ENCODE results near the gene ABHD12.
"Not testable (repeated sequence)": the region's sequence is repeated elsewhere in the genome, so short reads cannot be mapped to it uniquely, and the experiment has no call there.

Gene ABHD12

DNA sequence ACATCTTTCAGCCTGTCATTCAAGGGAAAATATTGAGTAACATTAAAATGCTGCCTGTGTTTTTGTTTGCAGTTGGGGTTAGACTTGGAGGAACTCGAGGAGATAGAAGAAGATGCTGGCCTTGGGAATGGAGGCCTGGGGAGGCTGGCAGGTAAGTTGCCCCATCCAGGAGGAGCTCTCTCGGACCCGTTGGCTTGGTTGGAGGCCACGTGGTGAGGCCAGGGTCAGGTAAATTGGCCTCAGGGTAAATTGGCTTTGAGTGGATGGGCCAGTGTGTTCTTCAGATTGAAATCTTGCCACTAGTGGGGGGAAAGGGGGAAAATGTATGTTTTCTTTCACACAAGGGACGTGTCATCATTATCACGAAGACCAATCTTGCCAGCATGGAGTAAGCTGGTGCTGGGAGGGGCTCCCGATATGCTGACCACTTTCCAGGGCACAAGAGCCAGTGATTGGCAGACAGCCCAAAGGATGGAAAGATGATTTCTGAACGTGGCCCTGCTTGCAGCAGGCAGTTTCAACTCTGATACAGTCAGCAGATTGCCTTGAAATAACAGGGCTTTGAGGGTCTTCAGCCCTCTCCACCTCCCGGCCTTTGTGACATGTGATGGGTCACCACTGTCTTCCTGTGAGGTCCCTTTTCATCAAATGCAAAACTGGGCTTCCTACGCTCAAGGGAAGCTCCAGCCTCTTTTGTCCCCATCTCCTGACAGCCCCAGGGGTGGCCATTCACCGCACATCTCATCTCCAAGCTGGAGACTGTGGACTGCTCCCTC is 121.4 kb downstream of the ABHD12 start:
- no peaks in the 10 kb centered on the region for H3K9me3 ChIP-seq (ENCODE audit: control insufficient read depth in 1 of 2, low read length in 2 of 2)
- H3K4me3 ChIP-seq (ENCODE audit: low read depth in 1 of 2, low read length in 2 of 2): no peak overlapping the region
- no peak overlapping the region for H3K27ac ChIP-seq (ENCODE audit: low read length)
- no peaks in the 10 kb centered on the region for H3K4me1 ChIP-seq (ENCODE audit: control insufficient read depth in 1 of 2, insufficient read depth in 2 of 2, low read length in 2 of 2)
- peaks cover 29 to 42% of the 10 kb centered on the region in 2 donors for H3K36me3 ChIP-seq (ENCODE audit: control insufficient read depth in 1 of 2, insufficient read depth in 2 of 2, low read length in 2 of 2)
- no peaks in the 10 kb centered on the region for H3K27me3 ChIP-seq (ENCODE audit: low read depth, low read length)

DNA sequence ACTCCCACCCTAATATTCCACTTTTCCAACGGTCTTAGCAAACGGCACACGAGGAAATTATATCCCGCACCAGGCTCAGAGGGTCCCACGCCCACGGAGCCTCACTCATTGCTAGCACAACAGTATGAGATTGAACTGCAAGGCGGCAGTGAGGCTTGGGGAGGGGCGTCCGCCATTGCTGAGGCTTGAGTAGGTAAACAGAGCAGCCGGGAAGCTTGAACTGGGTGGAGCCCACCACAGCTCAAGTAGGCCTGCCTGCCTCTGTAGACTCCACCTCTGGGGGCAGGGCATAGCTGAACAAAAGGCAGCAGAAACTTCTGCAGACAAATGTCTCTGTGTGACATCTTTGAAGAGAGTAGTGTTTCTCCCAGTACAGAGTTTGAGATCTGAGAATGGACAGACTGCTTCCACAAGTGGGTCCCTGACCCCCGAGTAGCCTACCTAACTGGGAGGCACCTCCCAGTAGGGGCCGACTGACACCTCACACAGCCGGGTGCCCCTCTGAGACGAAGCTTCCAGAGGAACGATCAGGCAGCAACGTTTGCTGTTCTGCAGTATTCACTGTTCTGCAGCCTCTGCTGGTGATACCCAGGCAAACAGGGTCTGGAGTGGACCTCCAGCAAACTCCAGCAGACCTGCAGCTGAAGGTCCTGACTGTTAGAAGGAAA is 129.7 kb downstream of the ABHD12 start:
- not testable (repeated sequence) for H3K27me3 ChIP-seq (ENCODE audit: low read depth, low read length); H3K4me3 ChIP-seq (ENCODE audit: low read depth in 1 of 2, low read length in 2 of 2); H3K27ac ChIP-seq (ENCODE audit: low read length); H3K9me3 ChIP-seq (ENCODE audit: control insufficient read depth in 1 of 2, low read length in 2 of 2)
- Histone ChIP-seq H3K4me1 (ENCODE audit: control insufficient read depth in 1 of 2, insufficient read depth in 2 of 2, low read length in 2 of 2) (peaks cover 2 to 12% of the 10 kb centered on the region in 2 donors), H3K36me3 (ENCODE audit: control insufficient read depth in 1 of 2, insufficient read depth in 2 of 2, low read length in 2 of 2) (peaks cover 12 to 19% of the 10 kb centered on the region in 2 donors)

GRCh38 chr20:25259788-25260254 is 130.8 kb downstream of the ABHD12 start:
- no peaks in the 10 kb centered on the region for H3K9me3 ChIP-seq (ENCODE audit: control insufficient read depth in 1 of 2, low read length in 2 of 2)
- peaks cover 2 to 18% of the 10 kb centered on the region in 2 donors for H3K4me1 ChIP-seq (ENCODE audit: control insufficient read depth in 1 of 2, insufficient read depth in 2 of 2, low read length in 2 of 2)
- H3K36me3 ChIP-seq (ENCODE audit: control insufficient read depth in 1 of 2, insufficient read depth in 2 of 2, low read length in 2 of 2): peaks cover 12 to 19% of the 10 kb centered on the region in 2 donors
- no peak overlapping the region for H3K4me3 ChIP-seq (ENCODE audit: low read depth in 1 of 2, low read length in 2 of 2)
- no peaks in the 10 kb centered on the region for H3K27me3 ChIP-seq (ENCODE audit: low read depth, low read length)
- H3K27ac ChIP-seq (ENCODE audit: low read length): no peak overlapping the region

- Histone ChIP-seq H3K27me3 (ENCODE audit: low read depth, low read length) (no peaks in the 10 kb centered on the region), H3K27ac (ENCODE audit: low read length) (no peak overlapping the region), H3K9me3 (ENCODE audit: control insufficient read depth in 1 of 2, low read length in 2 of 2) (no peaks in the 10 kb centered on the region), H3K4me1 (ENCODE audit: control insufficient read depth in 1 of 2, insufficient read depth in 2 of 2, low read length in 2 of 2) (peaks cover 2 to 18% of the 10 kb centered on the region in 2 donors), H3K36me3 (ENCODE audit: control insufficient read depth in 1 of 2, insufficient read depth in 2 of 2, low read length in 2 of 2) (peaks cover 12 to 19% of the 10 kb centered on the region in 2 donors), H3K4me3 (ENCODE audit: low read depth in 1 of 2, low read length in 2 of 2) (no peak overlapping the region)
Observed at GRCh38 chr20:25259358-25259757, 131.3 kb downstream of the ABHD12 start.

- H3K4me1 ChIP-seq (ENCODE audit: control insufficient read depth in 1 of 2, insufficient read depth in 2 of 2, low read length in 2 of 2): peaks cover 2 to 18% of the 10 kb centered on the region in 2 donors
Observed at GRCh38 chr20:25258828-25259227, 131.8 kb downstream of the ABHD12 start.

DNA sequence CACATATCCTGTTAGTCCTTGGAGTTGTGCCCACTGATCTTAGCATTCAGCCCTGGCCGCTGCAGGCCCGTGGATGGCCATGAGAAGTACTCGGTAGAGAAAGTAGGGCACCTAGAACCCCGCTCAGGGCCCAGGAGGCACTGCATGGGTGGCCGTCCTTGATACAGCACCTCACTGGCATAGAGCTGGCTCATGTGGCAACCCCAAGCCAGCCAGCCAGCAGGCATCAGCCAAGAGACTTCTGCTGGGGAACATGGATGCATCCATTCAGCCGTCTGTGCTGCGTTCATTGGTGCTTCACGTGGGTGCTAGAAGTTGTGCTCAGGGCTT is 132.2 kb downstream of the ABHD12 start:
- no peak overlapping the region for H3K27ac ChIP-seq (ENCODE audit: low read length)

More at GRCh38 chr20:25258828-25259227, 131.8 kb downstream of the ABHD12 start:
- Histone ChIP-seq H3K36me3 (ENCODE audit: control insufficient read depth in 1 of 2, insufficient read depth in 2 of 2, low read length in 2 of 2) (peaks cover 12 to 19% of the 10 kb centered on the region in 2 donors), H3K9me3 (ENCODE audit: control insufficient read depth in 1 of 2, low read length in 2 of 2) (no peaks in the 10 kb centered on the region), H3K27ac (ENCODE audit: low read length) (no peak overlapping the region), H3K4me3 (ENCODE audit: low read depth in 1 of 2, low read length in 2 of 2) (no peak overlapping the region), H3K27me3 (ENCODE audit: low read depth, low read length) (no peaks in the 10 kb centered on the region)

DNA sequence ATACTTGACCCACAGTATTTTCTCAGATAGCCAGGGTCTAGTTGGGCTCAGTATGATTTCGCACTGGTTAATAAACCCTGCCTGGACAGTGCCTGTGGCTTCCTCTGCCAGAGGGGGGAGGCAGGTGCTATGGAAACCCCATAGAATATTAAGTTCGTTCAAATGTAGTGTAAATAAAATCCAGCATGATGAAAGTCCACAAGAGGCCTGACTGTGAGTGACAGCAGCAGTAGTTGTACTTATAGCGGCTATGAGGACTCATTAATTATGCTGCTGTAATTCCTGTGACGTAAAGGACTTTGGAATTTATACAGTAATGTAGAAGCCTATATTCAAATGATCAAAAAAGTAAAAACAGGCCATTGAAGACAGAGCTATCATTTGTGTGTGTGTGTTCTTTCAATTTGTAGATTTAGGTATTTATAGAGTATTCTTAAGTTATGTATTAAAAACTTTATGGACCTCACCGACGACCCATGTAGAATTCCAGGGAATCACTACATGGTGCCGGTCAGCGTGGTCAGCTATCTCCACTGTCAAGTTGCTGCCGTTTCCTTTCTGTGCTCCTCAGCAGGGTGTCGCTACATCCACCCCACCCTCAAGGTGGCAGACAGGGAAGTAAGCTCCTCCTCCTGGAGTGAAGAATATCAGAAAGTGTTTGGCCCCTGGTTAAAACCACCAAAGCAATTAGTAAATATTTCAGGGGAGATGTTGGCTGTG is 132.7 kb downstream of the ABHD12 start:
- no peaks in the 10 kb centered on the region for H3K27me3 ChIP-seq (ENCODE audit: low read depth, low read length)
- H3K27ac ChIP-seq (ENCODE audit: low read length): no peak overlapping the region
- H3K9me3 ChIP-seq (ENCODE audit: control insufficient read depth in 1 of 2, low read length in 2 of 2): no peaks in the 10 kb centered on the region
- H3K36me3 ChIP-seq (ENCODE audit: control insufficient read depth in 1 of 2, insufficient read depth in 2 of 2, low read length in 2 of 2): peaks cover 12 to 19% of the 10 kb centered on the region in 2 donors
- peaks cover 2 to 20% of the 10 kb centered on the region in 2 donors for H3K4me1 ChIP-seq (ENCODE audit: control insufficient read depth in 1 of 2, insufficient read depth in 2 of 2, low read length in 2 of 2)
- H3K4me3 ChIP-seq (ENCODE audit: low read depth in 1 of 2, low read length in 2 of 2): no peak overlapping the region

More for the DNA sequence above, 132.2 kb downstream of the ABHD12 start:
- H3K4me1 ChIP-seq (ENCODE audit: control insufficient read depth in 1 of 2, insufficient read depth in 2 of 2, low read length in 2 of 2): peaks cover 2 to 18% of the 10 kb centered on the region in 2 donors
- no peak overlapping the region for H3K4me3 ChIP-seq (ENCODE audit: low read depth in 1 of 2, low read length in 2 of 2)
- no peaks in the 10 kb centered on the region for H3K9me3 ChIP-seq (ENCODE audit: control insufficient read depth in 1 of 2, low read length in 2 of 2)
- H3K36me3 ChIP-seq (ENCODE audit: control insufficient read depth in 1 of 2, insufficient read depth in 2 of 2, low read length in 2 of 2): peaks cover 12 to 19% of the 10 kb centered on the region in 2 donors
- H3K27me3 ChIP-seq (ENCODE audit: low read depth, low read length): no peaks in the 10 kb centered on the region

DNA sequence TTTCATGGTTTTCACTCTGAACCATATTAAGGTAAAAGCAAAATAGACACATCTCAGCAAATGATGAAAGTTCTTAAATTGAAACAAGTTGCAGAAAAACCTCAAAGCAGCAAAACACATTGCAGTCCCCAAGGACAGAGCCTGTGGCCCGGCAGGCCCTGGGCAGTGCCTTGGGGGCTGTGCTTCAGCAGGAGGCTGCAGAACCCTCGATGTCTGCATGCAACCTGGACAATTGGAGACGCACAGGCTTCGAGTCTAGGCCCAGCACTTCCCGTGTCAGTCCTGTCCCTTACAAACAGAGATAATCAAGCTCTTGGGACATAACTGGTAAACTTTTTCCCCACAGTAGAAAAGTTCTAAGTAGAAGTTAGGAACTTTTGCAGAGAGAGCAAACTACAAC is 133.5 kb downstream of the ABHD12 start:
- Histone ChIP-seq H3K4me1 (ENCODE audit: control insufficient read depth in 1 of 2, insufficient read depth in 2 of 2, low read length in 2 of 2) (peaks cover 2 to 27% of the 10 kb centered on the region in 2 donors), H3K9me3 (ENCODE audit: control insufficient read depth in 1 of 2, low read length in 2 of 2) (no peaks in the 10 kb centered on the region), H3K36me3 (ENCODE audit: control insufficient read depth in 1 of 2, insufficient read depth in 2 of 2, low read length in 2 of 2) (peaks cover 12 to 19% of the 10 kb centered on the region in 2 donors), H3K27me3 (ENCODE audit: low read depth, low read length) (no peaks in the 10 kb centered on the region), H3K27ac (ENCODE audit: low read length) (no peak overlapping the region), H3K4me3 (ENCODE audit: low read depth in 1 of 2, low read length in 2 of 2) (no peak overlapping the region)

- Histone ChIP-seq H3K4me1 (ENCODE audit: control insufficient read depth in 1 of 2, insufficient read depth in 2 of 2, low read length in 2 of 2) (peaks cover 2 to 33% of the 10 kb centered on the region in 2 donors), H3K36me3 (ENCODE audit: control insufficient read depth in 1 of 2, insufficient read depth in 2 of 2, low read length in 2 of 2) (peaks cover 12 to 19% of the 10 kb centered on the region in 2 donors), H3K9me3 (ENCODE audit: control insufficient read depth in 1 of 2, low read length in 2 of 2) (no peaks in the 10 kb centered on the region), H3K4me3 (ENCODE audit: low read depth in 1 of 2, low read length in 2 of 2) (no peak overlapping the region), H3K27me3 (ENCODE audit: low read depth, low read length) (no peaks in the 10 kb centered on the region), H3K27ac (ENCODE audit: low read length) (no peak overlapping the region)
Observed at GRCh38 chr20:25256226-25256859, 134.3 kb downstream of the ABHD12 start.

- Histone ChIP-seq H3K27ac (ENCODE audit: low read length) (peak overlapping the region; percentile 33), H3K4me3 (ENCODE audit: low read depth in 1 of 2, low read length in 2 of 2) (no peak overlapping the region), H3K4me1 (ENCODE audit: control insufficient read depth in 1 of 2, insufficient read depth in 2 of 2, low read length in 2 of 2) (peaks cover 2 to 38% of the 10 kb centered on the region in 2 donors)
Observed at GRCh38 chr20:25254986-25255680, 135.5 kb downstream of the ABHD12 start.

More at GRCh38 chr20:25254986-25255680, 135.5 kb downstream of the ABHD12 start:
- Histone ChIP-seq H3K27me3 (ENCODE audit: low read depth, low read length) (no peaks in the 10 kb centered on the region), H3K9me3 (ENCODE audit: control insufficient read depth in 1 of 2, low read length in 2 of 2) (no peaks in the 10 kb centered on the region), H3K36me3 (ENCODE audit: control insufficient read depth in 1 of 2, insufficient read depth in 2 of 2, low read length in 2 of 2) (peaks cover 8 to 12% of the 10 kb centered on the region in 2 donors)
